T-cell (primary cell): ENCODE measurements around the gene TTC23. TPM values are rescaled to one million over a fixed set of nuclear protein-coding genes. Genes with fewer than 3 reads are reported as not detected.

Experiments used
- ATAC-seq, 4 experiments: fragments of 200-7000 bp in 3 of 4; fragments of 150-1000 bp in 1 of 4; cut with Tn5 transposase; replicated peaks in 1 of 4; 1 replicate in 3 of 4; 2 replicates in 1 of 4; pipeline ENCODE4 v1.10.0; 2021; ENCODE audit warnings: moderate library complexity in 3 of 4, mild to moderate bottlenecking in 2 of 4, moderate number of reproducible peaks in 1 of 4
- CTCF ChIA-PET, 2 donors: fragments of 300-600 bp; sonication (Branson Sonifier 250); formaldehyde crosslinking; loops; one replicate each; lab custom pipeline; 2022; ENCODE audit warnings: antibody characterized with exemption in 2 of 2; lab: Charles Lee
- POLR2A ChIA-PET, 2 donors: fragments of 300-600 bp; sonication (Branson Sonifier 250); formaldehyde crosslinking; loops; one replicate each; lab custom pipeline; 2022; ENCODE audit warnings: antibody characterized with exemption in 2 of 2; lab: Charles Lee
- DNase-seq, 35 experiments: peaks; one replicate each; pipeline versions ENCODE4 v3.0.0 to v3.0.0-alpha.2; 2013 to 2023
- H3K27ac ChIP-seq: one replicate; pipeline ENCODE4 v1.5.1; 2013; ENCODE audit warnings: low read length
- H3K27me3 ChIP-seq, 2 experiments: replicated peaks in 1 of 2; 1 replicate in 1 of 2; 2 replicates in 1 of 2; pipeline versions ENCODE4 v1.6.1 to v1.7.0; 2013; ENCODE audit warnings: low read length in 1 of 2, mixed read lengths in 1 of 2; ENCODE audit not compliant: control insufficient read depth in 2 of 2, insufficient read depth in 2 of 2; ENCODE audit errors: extremely low read depth in 1 of 2
- H3K36me3 ChIP-seq, 2 donors: 1 replicate in 1 of 2; 2 replicates in 1 of 2; pipeline versions ENCODE4 v1.6.1 to v1.7.0; 2013; ENCODE audit warnings: low read length in 1 of 2; ENCODE audit not compliant: control insufficient read depth in 2 of 2, insufficient read depth in 1 of 2; ENCODE audit errors: extremely low read depth in 1 of 2
- H3K4me1 ChIP-seq, 2 experiments: 1 replicate in 1 of 2; 2 replicates in 1 of 2; pipeline versions ENCODE4 v1.6.1 to v1.7.0; 2013; ENCODE audit warnings: low read length in 2 of 2, mixed read lengths in 1 of 2; ENCODE audit not compliant: insufficient read depth in 2 of 2, control insufficient read depth in 1 of 2; ENCODE audit errors: extremely low read depth in 1 of 2
- H3K4me3 ChIP-seq, 2 donors: 1 replicate in 1 of 2; 2 replicates in 1 of 2; pipeline versions ENCODE4 v1.5.1 to v1.7.0; 2013; ENCODE audit warnings: mild to moderate bottlenecking in 2 of 2, low read length in 1 of 2, moderate library complexity in 1 of 2; ENCODE audit not compliant: control insufficient read depth in 1 of 2; ENCODE audit errors: extremely low read depth in 1 of 2
- H3K9me3 ChIP-seq: 2 replicates; pipeline ENCODE4 v1.7.0; 2013
- H3K27ac Mint-ChIP-seq, 2 donors: one replicate each; pipeline ENCODE4 v1.8.0; 2020 to 2021; ENCODE audit warnings: mild to moderate bottlenecking in 2 of 2, mixed read lengths in 2 of 2
- H3K27me3 Mint-ChIP-seq, 2 donors: one replicate each; pipeline ENCODE4 v1.8.0; 2021 to 2022; ENCODE audit warnings: mixed read lengths in 2 of 2
- H3K36me3 Mint-ChIP-seq: one replicate; pipeline ENCODE4 v1.8.0; 2021; ENCODE audit warnings: mixed read lengths
- H3K4me1 Mint-ChIP-seq, 3 donors: one replicate each; pipeline ENCODE4 v1.8.0; 2020 to 2022; ENCODE audit warnings: mixed read lengths in 3 of 3, mild to moderate bottlenecking in 1 of 3
- H3K4me3 Mint-ChIP-seq, 3 donors: one replicate each; pipeline ENCODE4 v1.8.0; 2020 to 2022; ENCODE audit warnings: mild to moderate bottlenecking in 3 of 3, mixed read lengths in 3 of 3, moderate library complexity in 3 of 3
- H3K9me3 Mint-ChIP-seq, 3 donors: one replicate each; pipeline ENCODE4 v1.8.0; 2020 to 2022; ENCODE audit warnings: mixed read lengths in 3 of 3
- WGBS: methylation state at CpG from one replicate; pipeline ENCODE4 v1.1.5; 2013; ENCODE audit warnings: missing lambda C conversion rate; ENCODE audit not compliant: insufficient coverage; 5-methylcytosine and 5-hydroxymethylcytosine counted together
- total RNA-seq, 35 experiments: library from RNA in 6 of 35; stranded (reverse) in 6 of 35; fragments of 120-200 nt in 1 of 35; gene quantifications; one replicate each; pipeline versions ENCODE4 v1.2.1 to v1.2.4 and lab custom pipeline; 2013 to 2026

The TTC23 gene
- total RNA-seq, 5 donors from 2014 or later (not counting 1 experiment from before 2014, with no cell fraction given) = 0.18 to 2.2 (median 1.3) TPM; not detected in 2

- no peak overlapping the region for H3K27ac ChIP-seq
- Mint-ChIP-seq H3K36me3 (no peaks in the 10 kb centered on the region), H3K27ac (no peak overlapping the region), H3K9me3 (no peaks in the 10 kb centered on the region), H3K27me3 (no peaks in the 10 kb centered on the region), H3K4me3 (no peak overlapping the region), H3K4me1 (no peaks in the 10 kb centered on the region)
- ChIA-PET POLR2A (no interaction called here), CTCF (no interaction called here)
- H3K27me3 ChIP-seq = no peaks in the 10 kb centered on the region
- ATAC-seq = no peak
- DNase-seq = no peak
- no peaks in the 10 kb centered on the region for H3K36me3 ChIP-seq
- WGBS = no CpG with 5 or more reads among the region's 3 CpGs
- H3K9me3 ChIP-seq = no peaks in the 10 kb centered on the region
- H3K4me1 ChIP-seq = no peaks in the 10 kb centered on the region
- H3K4me3 ChIP-seq = no peak overlapping the region
Measured at GRCh38 chr15:99172989-99173388, 76.4 kb downstream of the TTC23 start.

GRCh38 chr15:99172171-99172570 lies 77.2 kb downstream of the TTC23 start:
- POLR2A ChIA-PET = no interaction called here
- no peak for DNase-seq
- Histone ChIP-seq H3K27ac (no peak overlapping the region), H3K9me3 (no peaks in the 10 kb centered on the region), H3K27me3 (no peaks in the 10 kb centered on the region), H3K4me3 (no peak overlapping the region), H3K36me3 (no peaks in the 10 kb centered on the region), H3K4me1 (no peaks in the 10 kb centered on the region)
- H3K27me3 Mint-ChIP-seq = no peaks in the 10 kb centered on the region
- no peaks in the 10 kb centered on the region for H3K36me3 Mint-ChIP-seq
- no peaks in the 10 kb centered on the region for H3K4me1 Mint-ChIP-seq
- ATAC-seq = no peak
- no peak overlapping the region for H3K4me3 Mint-ChIP-seq
- 89% methylated on average over 3 of the region's 4 CpGs for WGBS
- CTCF ChIA-PET = no interaction called here
- H3K27ac Mint-ChIP-seq = no peak overlapping the region
- H3K9me3 Mint-ChIP-seq = no peaks in the 10 kb centered on the region

GRCh38 chr15:99170476-99171065 lies 78.8 kb downstream of the TTC23 start:
- Mint-ChIP-seq H3K27ac (no peak overlapping the region), H3K4me1 (no peaks in the 10 kb centered on the region), H3K27me3 (no peaks in the 10 kb centered on the region), H3K4me3 (no peak overlapping the region), H3K9me3 (no peaks in the 10 kb centered on the region), H3K36me3 (no peaks in the 10 kb centered on the region)
- 72% methylated on average over 3 of the region's 7 CpGs for WGBS
- DNase-seq = no peak
- Histone ChIP-seq H3K27ac (no peak overlapping the region), H3K9me3 (no peaks in the 10 kb centered on the region), H3K4me3 (no peak overlapping the region), H3K4me1 (no peaks in the 10 kb centered on the region), H3K36me3 (no peaks in the 10 kb centered on the region), H3K27me3 (no peaks in the 10 kb centered on the region)
- ChIA-PET POLR2A (no interaction called here), CTCF (no interaction called here)
- no peak for ATAC-seq

GRCh38 chr15:99169769-99170311 lies 79.5 kb downstream of the TTC23 start:
- no peak for DNase-seq
- Histone ChIP-seq H3K27ac (no peak overlapping the region), H3K4me1 (no peaks in the 10 kb centered on the region), H3K4me3 (no peak overlapping the region), H3K9me3 (no peaks in the 10 kb centered on the region), H3K27me3 (no peaks in the 10 kb centered on the region), H3K36me3 (no peaks in the 10 kb centered on the region)
- Mint-ChIP-seq H3K9me3 (no peaks in the 10 kb centered on the region), H3K27ac (no peak overlapping the region), H3K27me3 (no peaks in the 10 kb centered on the region), H3K4me3 (no peak overlapping the region), H3K4me1 (no peaks in the 10 kb centered on the region), H3K36me3 (no peaks in the 10 kb centered on the region)
- CTCF ChIA-PET = no interaction called here
- POLR2A ChIA-PET = no interaction called here
- WGBS = 82% methylated on average over 2 of the region's 10 CpGs
- no peak for ATAC-seq

GRCh38 chr15:99168601-99169580 lies 80.5 kb downstream of the TTC23 start:
- no peaks in the 10 kb centered on the region for H3K9me3 Mint-ChIP-seq
- DNase-seq = no peak
- Histone ChIP-seq H3K36me3 (no peaks in the 10 kb centered on the region), H3K27ac (no peak overlapping the region), H3K27me3 (no peaks in the 10 kb centered on the region), H3K4me1 (no peaks in the 10 kb centered on the region), H3K4me3 (no peak overlapping the region), H3K9me3 (no peaks in the 10 kb centered on the region)
- H3K27ac Mint-ChIP-seq = no peak overlapping the region
- no peaks in the 10 kb centered on the region for H3K36me3 Mint-ChIP-seq
- no peaks in the 10 kb centered on the region for H3K27me3 Mint-ChIP-seq
- no peak overlapping the region for H3K4me3 Mint-ChIP-seq
- ChIA-PET CTCF (no interaction called here), POLR2A (no interaction called here)
- ATAC-seq = no peak
- H3K4me1 Mint-ChIP-seq = peaks cover 6 to 9% (median 6%) of the 10 kb centered on the region in 3 donors
- WGBS = 87% methylated on average over 3 of the region's 5 CpGs

- no peak for ATAC-seq
- no peak overlapping the region for H3K4me3 Mint-ChIP-seq
Measured at GRCh38 chr15:99167640-99168039, 81.7 kb downstream of the TTC23 start.

More at GRCh38 chr15:99167640-99168039, 81.7 kb downstream of the TTC23 start:
- Mint-ChIP-seq H3K27me3 (no peaks in the 10 kb centered on the region), H3K36me3 (no peaks in the 10 kb centered on the region), H3K4me1 (peaks cover 15 to 21% (median 17%) of the 10 kb centered on the region in 3 donors), H3K9me3 (no peaks in the 10 kb centered on the region), H3K27ac (no peak overlapping the region)
- Histone ChIP-seq H3K4me3 (no peak overlapping the region), H3K27ac (no peak overlapping the region), H3K4me1 (no peaks in the 10 kb centered on the region), H3K9me3 (no peaks in the 10 kb centered on the region), H3K27me3 (no peaks in the 10 kb centered on the region), H3K36me3 (no peaks in the 10 kb centered on the region)
- POLR2A ChIA-PET = no interaction called here
- CTCF ChIA-PET = no interaction called here
- no peak for DNase-seq
- 76% methylated on average over 3 of the region's 6 CpGs for WGBS
